MCF 10A (cell line): ENCODE results near the gene FNBP1. TPM values are rescaled to one million over a fixed set of nuclear protein-coding genes. Genes with fewer than 3 reads are reported as not detected.

Experiments
- BruUV-seq: library from RNA; stranded (reverse); fragments of 400-500 nt; replicated peaks from 2 replicates; lab custom pipeline; 2021; lab: Mats Ljungman, UMichigan
- CTCF ChIA-PET: fragments of 300-600 bp; sonication (Branson Sonifier 250); formaldehyde crosslinking; extraction: SDS; loops from one replicate; lab custom pipeline; 2021; ENCODE audit warnings: antibody characterized with exemption, inconsistent platforms; lab: Yijun Ruan, JAX
- POLR2A ChIA-PET: fragments of 300-600, 350-650 bp; sonication (Branson Sonifier 250); formaldehyde crosslinking; extraction: SDS; loops from one replicate; lab custom pipeline; 2020; ENCODE audit warnings: antibody characterized with exemption, inconsistent platforms; lab: Yijun Ruan, JAX
- DNase-seq: peaks from one replicate; pipeline ENCODE4 v3.0.0-alpha.2; 2018; ENCODE audit not compliant: unreplicated experiment
- H3K27ac Mint-ChIP-seq: one replicate; pipeline ENCODE4 v1.8.0; 2022; ENCODE audit warnings: mild to moderate bottlenecking, low read depth, mixed read lengths; ENCODE audit not compliant: unreplicated experiment
- H3K27me3 Mint-ChIP-seq: one replicate; pipeline ENCODE4 v1.8.0; 2022; ENCODE audit warnings: mixed read lengths; ENCODE audit not compliant: insufficient read depth, unreplicated experiment
- H3K36me3 Mint-ChIP-seq: one replicate; pipeline ENCODE4 v1.8.0; 2022; ENCODE audit warnings: mild to moderate bottlenecking, moderate library complexity, mixed read lengths; ENCODE audit not compliant: insufficient read depth, unreplicated experiment
- H3K4me1 Mint-ChIP-seq: one replicate; pipeline ENCODE4 v1.8.0; 2022; ENCODE audit warnings: mixed read lengths; ENCODE audit not compliant: insufficient read depth, unreplicated experiment
- H3K4me3 Mint-ChIP-seq: one replicate; pipeline ENCODE4 v1.8.0; 2022; ENCODE audit warnings: mild to moderate bottlenecking, moderate library complexity, mixed read lengths; ENCODE audit not compliant: unreplicated experiment
- H3K9me3 Mint-ChIP-seq: one replicate; pipeline ENCODE4 v1.8.0; 2022; ENCODE audit warnings: mixed read lengths; ENCODE audit not compliant: unreplicated experiment
- CTCF ChIP-seq: fragments of 200-600 bp; IDR thresholded peaks from one replicate; pipeline ENCODE4 v1.8.0; 2022; ENCODE audit warnings: antibody characterized with exemption, mild to moderate bottlenecking; ENCODE audit not compliant: unreplicated experiment
- intact Hi-C: fragments of 100-400 bp; cut with micrococcal nuclease; formaldehyde crosslinking; loops from 2 replicates; pipeline ENCODE4 v1.14.1; 2022
- total RNA-seq: library from RNA; stranded (reverse); gene quantifications from 2 replicates; pipeline ENCODE4 v1.2.3, GENCODE V29; 2022

Gene FNBP1
- total RNA-seq, 1 experiment from 2014 or later: 24.4 TPM

DNA sequence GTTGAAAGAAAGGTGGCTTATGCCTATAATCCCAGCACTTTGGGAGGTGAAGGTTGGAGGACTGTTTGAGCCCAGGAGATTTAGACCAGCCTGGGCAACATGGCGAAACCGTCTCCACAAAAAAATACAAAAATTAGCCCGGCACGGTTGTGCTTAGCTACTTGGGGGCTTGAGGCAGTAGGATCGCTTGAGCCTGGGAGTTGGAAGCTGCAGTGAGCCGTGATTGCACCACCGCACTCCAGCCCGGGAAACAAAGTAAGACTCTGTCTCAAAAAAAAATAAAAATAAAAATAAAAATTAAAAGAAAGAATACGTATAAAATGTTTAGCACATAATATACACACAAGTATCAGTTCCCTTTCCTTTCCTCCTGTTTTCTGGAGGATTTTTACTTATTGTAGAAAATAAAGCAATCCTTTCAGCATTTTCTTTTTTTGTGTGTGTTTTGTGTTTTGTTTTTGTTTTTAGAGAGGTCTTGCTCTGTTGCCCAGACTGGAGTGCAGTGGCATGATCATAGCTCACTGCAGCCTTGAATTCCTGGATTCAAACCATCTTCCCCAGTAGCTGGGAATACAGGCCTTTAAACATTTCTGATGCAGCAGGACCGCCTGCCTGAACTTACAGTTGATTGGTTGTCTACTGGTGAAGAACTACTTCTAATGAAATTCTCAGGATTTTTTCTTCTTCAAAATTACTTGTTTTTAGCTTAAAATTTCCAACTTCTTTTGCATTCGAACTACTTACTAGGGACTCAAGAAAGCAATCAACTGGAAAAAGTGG, 6.6 kb upstream of the FNBP1 start:
- POLR2A ChIA-PET: interaction anchor here (0.7 kb wide), 3 partner anchors 66 to 881 kb away, joined by 3 to 5 read pairs (median 4); no protein-coding TSS in a partner anchor
- CTCF ChIA-PET: interaction anchor here (0.6 to 1.0 kb wide), 4 partner anchors 11 to 20 kb away, joined by 3 to 6 read pairs (median 3); no protein-coding TSS in a partner anchor
- no TSS peak for BruUV-seq
- Mint-ChIP-seq H3K36me3 (no peaks in the 10 kb centered on the region), H3K9me3 (no peaks in the 10 kb centered on the region), H3K4me3 (no peak overlapping the region), H3K27me3 (no peaks in the 10 kb centered on the region), H3K4me1 (no peaks in the 10 kb centered on the region), H3K27ac (no peak overlapping the region)
- no peak for DNase-seq
- no peak for TF ChIP-seq CTCF
- intact Hi-C loops: no loop called here

DNA sequence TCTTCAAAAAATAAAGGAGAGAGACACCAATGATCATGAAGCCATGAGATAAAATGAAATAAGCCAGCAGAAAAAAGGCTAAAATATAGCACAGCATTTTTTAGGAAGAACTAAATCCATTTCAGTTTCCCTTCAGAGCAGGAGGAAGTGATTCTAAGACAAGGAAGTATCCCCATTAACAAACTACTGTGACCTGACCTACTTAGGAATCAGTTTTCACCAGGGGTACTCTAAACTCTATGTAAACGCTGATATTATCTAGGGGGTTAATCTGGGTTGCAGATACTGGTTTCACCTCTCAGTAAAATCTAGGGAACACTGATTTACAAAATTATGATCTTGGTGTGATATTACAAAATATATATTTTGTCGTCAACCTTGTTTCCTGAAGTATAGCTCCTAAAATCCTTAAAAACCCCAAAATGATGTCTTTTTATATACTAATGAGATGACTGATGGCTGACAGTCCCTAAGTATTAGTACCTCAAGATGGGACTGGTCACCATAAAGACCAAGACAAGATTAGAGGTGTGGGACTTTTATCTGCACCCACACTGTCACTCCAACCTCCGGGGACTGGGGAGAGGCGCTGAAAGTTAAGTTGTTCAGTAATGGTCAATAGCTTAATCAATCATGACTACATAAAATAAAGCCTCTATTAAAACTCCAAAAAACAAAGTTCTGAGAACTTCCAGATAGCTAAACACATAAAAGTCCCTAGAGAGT, 2.9 kb upstream of the FNBP1 start:
- Mint-ChIP-seq H3K27ac (no peak overlapping the region), H3K27me3 (no peaks in the 10 kb centered on the region), H3K4me3 (no peak overlapping the region), H3K4me1 (peaks cover 6% of the 10 kb centered on the region), H3K36me3 (no peaks in the 10 kb centered on the region), H3K9me3 (no peaks in the 10 kb centered on the region)
- no TSS peak for BruUV-seq
- TF ChIP-seq CTCF: no peak
- no peak for DNase-seq
- CTCF ChIA-PET: interaction anchor here (0.5 to 1.2 kb wide), 5 partner anchors 7 to 158 kb away, joined by 3 to 5 read pairs (median 3); no protein-coding TSS in a partner anchor
- POLR2A ChIA-PET: interaction anchor here (0.7 to 2.5 kb wide), 2 partner anchors 7 to 22 kb away, joined by 3 to 22 read pairs; partner anchors contain the start of gene GPR107
- intact Hi-C loops: no loop called here

DNA sequence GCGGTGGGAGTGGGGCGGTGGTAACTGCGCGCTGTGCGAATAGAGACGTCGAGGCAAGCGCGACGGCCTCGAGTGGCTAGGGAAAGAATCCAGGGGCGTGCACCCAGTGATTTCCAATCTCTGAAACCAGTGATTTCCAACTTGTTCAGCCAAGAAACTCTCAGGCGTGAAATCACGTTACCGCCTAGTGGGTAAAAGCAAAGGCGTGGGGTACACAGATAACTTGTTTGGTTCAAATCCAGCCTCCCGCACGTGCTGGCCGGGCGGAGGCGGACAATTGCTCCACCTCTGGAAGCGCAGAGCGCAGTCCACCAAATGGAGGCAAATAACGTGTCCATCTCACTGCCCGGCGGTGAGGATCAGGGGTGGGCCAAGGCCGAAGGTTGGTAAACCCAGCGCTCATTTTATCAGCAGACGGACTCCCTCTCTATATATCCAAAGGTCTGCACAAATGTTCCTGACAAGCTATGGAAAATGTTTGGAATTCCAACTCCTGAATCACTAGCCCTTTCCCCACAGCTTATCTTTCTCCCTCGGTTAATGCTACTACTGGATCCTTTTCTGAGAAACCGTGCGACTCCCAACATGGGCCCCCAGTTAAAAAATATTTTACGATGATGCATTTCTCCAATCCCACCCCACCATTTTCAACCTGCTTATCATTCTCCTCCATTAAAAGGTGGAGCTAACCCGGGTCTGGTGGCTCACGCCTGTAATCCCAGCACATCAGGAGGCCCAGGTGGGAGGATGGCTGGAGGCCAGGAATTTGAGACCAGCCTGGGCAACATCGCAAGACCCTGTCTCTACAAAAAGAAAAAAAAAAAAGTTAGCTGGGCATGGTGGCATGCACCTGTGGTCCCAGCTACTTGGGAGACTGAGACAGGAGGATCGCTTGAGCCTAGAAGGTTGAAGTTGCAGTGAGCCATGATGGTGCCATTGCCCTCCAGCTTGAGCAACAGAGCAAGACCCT, 950 bp upstream of the FNBP1 start:
- POLR2A ChIA-PET: interaction anchor here (0.6 to 2.5 kb wide), 8 partner anchors 8 to 1604 kb away, joined by 3 to 22 read pairs (median 4); partner anchors contain the start of gene GPR107
- H3K27ac Mint-ChIP-seq: peak overlapping the region; percentile 43
- H3K4me3 Mint-ChIP-seq: peak overlapping the region; percentile 99
- intact Hi-C loops: loop anchor here (2.0 to 5.0 kb wide), 2 partner anchors 77 to 115 kb away; no protein-coding TSS in a partner anchor
- H3K36me3 Mint-ChIP-seq: no peaks in the 10 kb centered on the region
- H3K4me1 Mint-ChIP-seq: peaks cover 8% of the 10 kb centered on the region
- TF ChIP-seq CTCF: no peak
- H3K27me3 Mint-ChIP-seq: no peaks in the 10 kb centered on the region
- BruUV-seq: no TSS peak
- CTCF ChIA-PET: interaction anchor here (0.5 to 0.9 kb wide), 2 partner anchors 15 to 159 kb away, joined by 3 to 4 read pairs; no protein-coding TSS in a partner anchor
- no peak for DNase-seq
- H3K9me3 Mint-ChIP-seq: no peaks in the 10 kb centered on the region
